ENCODE measurements around the gene TTLL12.
"Not testable (repeated sequence)": the region's sequence is repeated elsewhere in the genome, so short reads cannot be mapped to it uniquely, and the experiment has no call there.

TTLL12 gene

GRCh38 chr22:43154887-43155536 lies 31.9 kb downstream of the TTLL12 start:
- WGBS, 2 experiments, result 89 to 90% methylated on average over 27 of the region's 27 CpGs
- H3K4me3 ChIP-seq (ENCODE audit: insufficient read depth, low read depth, low read length), result no peak overlapping the region

GRCh38 chr22:43153899-43154298 lies 33.0 kb downstream of the TTLL12 start:
- Histone ChIP-seq H3K9me3 (ENCODE audit: control insufficient read depth, low read length) (no peaks in the 10 kb centered on the region), H3K27ac (ENCODE audit: insufficient read depth, low read depth, low read length, poor library complexity, severe bottlenecking) (no peak overlapping the region), H3K27me3 (ENCODE audit: control insufficient read depth, insufficient read depth, low read length, poor library complexity, severe bottlenecking) (peaks cover 24% of the 10 kb centered on the region), H3K4me1 (ENCODE audit: control insufficient read depth, insufficient read depth, low read length) (peaks cover 8% of the 10 kb centered on the region), H3K4me3 (ENCODE audit: insufficient read depth, low read depth, low read length) (no peak overlapping the region), H3K36me3 (ENCODE audit: control insufficient read depth, insufficient read depth, low read length) (no peaks in the 10 kb centered on the region)
- 94% methylated on average over 8 to 9 of the region's 9 CpGs for WGBS, 2 experiments

More at GRCh38 chr22:43154887-43155536, 31.9 kb downstream of the TTLL12 start:
- Histone ChIP-seq H3K4me1 (ENCODE audit: control insufficient read depth, insufficient read depth, low read length) (peaks cover 8% of the 10 kb centered on the region), H3K27me3 (ENCODE audit: control insufficient read depth, insufficient read depth, low read length, poor library complexity, severe bottlenecking) (peaks cover 24% of the 10 kb centered on the region), H3K36me3 (ENCODE audit: control insufficient read depth, insufficient read depth, low read length) (no peaks in the 10 kb centered on the region), H3K9me3 (ENCODE audit: control insufficient read depth, low read length) (no peaks in the 10 kb centered on the region), H3K27ac (ENCODE audit: insufficient read depth, low read depth, low read length, poor library complexity, severe bottlenecking) (no peak overlapping the region)

DNA sequence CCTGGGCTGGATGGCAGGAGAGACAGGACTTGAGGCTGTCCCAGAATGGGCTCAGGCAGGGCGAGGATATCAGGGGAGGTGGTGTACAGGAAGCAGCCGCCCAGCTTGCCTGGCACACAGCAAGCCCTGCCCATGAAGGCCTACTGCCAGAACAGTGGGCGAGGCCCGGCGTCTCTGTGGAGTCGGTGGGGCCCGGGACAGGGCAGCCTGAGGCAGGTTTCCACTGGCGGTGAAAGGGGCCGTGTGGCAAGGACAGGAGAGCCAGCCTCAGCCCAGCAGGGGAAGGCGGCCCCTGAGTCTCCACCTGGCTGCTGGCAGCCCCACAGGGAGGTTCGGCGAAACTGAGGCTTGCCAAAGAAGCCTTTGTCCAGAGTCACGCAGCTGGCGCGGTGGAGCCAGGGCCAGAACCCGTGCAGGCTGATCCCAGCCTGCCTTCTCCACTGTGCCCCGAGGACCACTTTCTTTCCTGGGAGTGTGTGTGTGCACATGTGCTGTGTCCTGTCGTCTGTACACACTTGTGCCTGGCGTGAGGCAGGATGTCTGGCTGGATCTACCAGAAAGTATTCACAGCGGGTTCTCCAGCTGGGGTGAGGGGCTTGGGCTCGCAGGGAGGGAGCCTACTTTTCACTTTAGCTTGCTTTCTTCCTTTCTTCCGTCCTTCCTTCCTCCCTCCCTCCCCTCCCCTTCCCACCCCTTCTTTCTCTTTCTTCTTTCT lies 34.4 kb downstream of the TTLL12 start:
- no peak overlapping the region for H3K4me3 ChIP-seq (ENCODE audit: insufficient read depth, low read depth, low read length)
- H3K36me3 ChIP-seq (ENCODE audit: control insufficient read depth, insufficient read depth, low read length), result no peaks in the 10 kb centered on the region
- H3K4me1 ChIP-seq (ENCODE audit: control insufficient read depth, insufficient read depth, low read length), result peaks cover 8% of the 10 kb centered on the region
- no peak overlapping the region for H3K27ac ChIP-seq (ENCODE audit: insufficient read depth, low read depth, low read length, poor library complexity, severe bottlenecking)
- peaks cover 24% of the 10 kb centered on the region for H3K27me3 ChIP-seq (ENCODE audit: control insufficient read depth, insufficient read depth, low read length, poor library complexity, severe bottlenecking)
- no peaks in the 10 kb centered on the region for H3K9me3 ChIP-seq (ENCODE audit: control insufficient read depth, low read length)
- 74 to 76% methylated on average over 22 of the region's 22 CpGs for WGBS, 2 experiments

DNA sequence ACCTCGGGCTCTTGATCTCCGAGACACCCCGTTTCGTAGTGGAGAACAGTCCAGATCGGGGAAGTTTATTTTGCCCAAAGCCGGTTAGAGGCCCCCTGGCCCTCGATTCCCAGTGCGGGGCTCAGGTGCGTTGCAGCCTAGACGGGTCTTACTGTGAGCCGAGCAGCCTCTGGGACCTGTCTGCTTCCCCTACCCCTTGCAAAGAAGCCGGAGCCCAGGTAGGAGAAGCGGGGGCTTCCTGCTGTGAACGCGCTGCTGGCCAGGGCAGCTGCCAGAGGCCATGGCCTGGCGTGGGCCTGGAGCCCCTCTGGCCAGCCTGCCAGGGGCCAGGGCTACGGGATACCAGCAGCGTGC lies 35.0 kb downstream of the TTLL12 start:
- no peaks in the 10 kb centered on the region for H3K9me3 ChIP-seq (ENCODE audit: control insufficient read depth, low read length)
- H3K36me3 ChIP-seq (ENCODE audit: control insufficient read depth, insufficient read depth, low read length), result no peaks in the 10 kb centered on the region
- H3K27ac ChIP-seq (ENCODE audit: insufficient read depth, low read depth, low read length, poor library complexity, severe bottlenecking), result no peak overlapping the region
- H3K4me1 ChIP-seq (ENCODE audit: control insufficient read depth, insufficient read depth, low read length), result peaks cover 8% of the 10 kb centered on the region
- H3K27me3 ChIP-seq (ENCODE audit: control insufficient read depth, insufficient read depth, low read length, poor library complexity, severe bottlenecking), result peaks cover 24% of the 10 kb centered on the region
- WGBS, 2 experiments, result 82 to 83% methylated on average over 18 of the region's 18 CpGs
- peak overlapping the region; percentile 25 for H3K4me3 ChIP-seq (ENCODE audit: insufficient read depth, low read depth, low read length)

GRCh38 chr22:43151251-43152002 lies 35.5 kb downstream of the TTLL12 start, which contains the start of gene TSPO:
Gene TSPO, plus strand, starts transcription at chr22:43151559. Its CDS starts 7,680 bp downstream, at chr22:43159239.
- H3K36me3 ChIP-seq (ENCODE audit: control insufficient read depth, insufficient read depth, low read length), result no peaks in the 10 kb centered on the region
- H3K4me3 ChIP-seq (ENCODE audit: insufficient read depth, low read depth, low read length), result peak within 1 kb of the TSS; percentile 25
- H3K27ac ChIP-seq (ENCODE audit: insufficient read depth, low read depth, low read length, poor library complexity, severe bottlenecking), result no peak within 1 kb of the TSS
- H3K4me1 ChIP-seq (ENCODE audit: control insufficient read depth, insufficient read depth, low read length), result peaks cover 8% of the 10 kb centered on the region
- H3K9me3 ChIP-seq (ENCODE audit: control insufficient read depth, low read length), result no peaks in the 10 kb centered on the region
- 19 to 22% methylated on average over 75 of the region's 75 CpGs for WGBS, 2 experiments
- peaks cover 24% of the 10 kb centered on the region for H3K27me3 ChIP-seq (ENCODE audit: control insufficient read depth, insufficient read depth, low read length, poor library complexity, severe bottlenecking)

DNA sequence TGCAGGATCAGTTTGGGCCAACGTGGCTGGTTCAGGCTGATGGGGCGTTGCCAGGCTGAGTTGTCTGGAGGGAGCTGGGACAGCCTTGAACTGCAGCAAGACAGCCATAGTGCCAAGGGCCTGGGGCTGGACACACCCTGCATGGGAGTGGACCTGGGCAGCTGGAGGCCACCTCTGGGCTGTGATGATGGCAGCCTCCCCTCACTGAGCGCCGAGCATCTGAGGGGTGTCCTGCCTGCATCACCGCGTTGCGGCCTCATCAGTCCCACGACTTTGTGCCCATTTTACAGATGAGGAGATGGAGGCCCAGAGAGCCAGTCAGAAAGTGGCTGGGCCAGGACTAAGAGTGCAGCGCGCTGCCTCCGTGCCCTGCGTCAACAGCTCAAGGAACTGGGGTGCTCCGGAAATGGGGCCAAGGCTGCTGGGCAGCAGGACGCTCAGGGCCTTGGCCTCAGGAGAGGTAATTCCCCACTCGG lies 36.2 kb downstream of the TTLL12 start:
- Histone ChIP-seq H3K9me3 (ENCODE audit: control insufficient read depth, low read length) (no peaks in the 10 kb centered on the region), H3K36me3 (ENCODE audit: control insufficient read depth, insufficient read depth, low read length) (no peaks in the 10 kb centered on the region), H3K4me3 (ENCODE audit: insufficient read depth, low read depth, low read length) (peak overlapping the region; percentile 25), H3K4me1 (ENCODE audit: control insufficient read depth, insufficient read depth, low read length) (peaks cover 8% of the 10 kb centered on the region), H3K27me3 (ENCODE audit: control insufficient read depth, insufficient read depth, low read length, poor library complexity, severe bottlenecking) (peaks cover 24% of the 10 kb centered on the region), H3K27ac (ENCODE audit: insufficient read depth, low read depth, low read length, poor library complexity, severe bottlenecking) (no peak overlapping the region)
- 90 to 91% methylated on average over 15 of the region's 15 CpGs for WGBS, 2 experiments

DNA sequence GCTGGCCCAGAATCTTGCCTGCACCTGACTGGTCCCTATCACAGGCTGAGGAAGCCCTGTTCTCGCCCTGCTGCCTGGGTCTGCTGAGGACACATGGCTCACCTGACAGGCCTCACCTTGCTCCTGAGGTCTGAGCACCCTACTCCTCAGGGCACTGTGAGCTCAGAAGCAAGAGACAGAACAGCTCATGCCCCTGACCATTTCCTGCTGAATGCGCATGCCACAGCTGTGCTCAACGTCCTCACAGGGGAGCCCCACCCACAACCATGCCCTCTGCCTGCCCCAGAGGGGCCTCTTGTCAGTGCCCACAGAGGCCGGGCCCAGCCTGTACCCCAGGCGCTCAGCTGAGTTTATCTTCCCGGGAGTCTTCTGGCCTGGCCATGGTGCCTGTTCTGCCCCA lies 38.4 kb downstream of the TTLL12 start:
- WGBS, 2 experiments, result 75 to 76% methylated on average over 6 of the region's 6 CpGs

GRCh38 chr22:43147821-43148220 lies 39.1 kb downstream of the TTLL12 start:
- Histone ChIP-seq H3K36me3 (ENCODE audit: control insufficient read depth, insufficient read depth, low read length) (no peaks in the 10 kb centered on the region), H3K27ac (ENCODE audit: insufficient read depth, low read depth, low read length, poor library complexity, severe bottlenecking) (no peak overlapping the region), H3K4me3 (ENCODE audit: insufficient read depth, low read depth, low read length) (no peak overlapping the region), H3K27me3 (ENCODE audit: control insufficient read depth, insufficient read depth, low read length, poor library complexity, severe bottlenecking) (peaks cover 24% of the 10 kb centered on the region), H3K9me3 (ENCODE audit: control insufficient read depth, low read length) (no peaks in the 10 kb centered on the region), H3K4me1 (ENCODE audit: control insufficient read depth, insufficient read depth, low read length) (peaks cover 8% of the 10 kb centered on the region)
- WGBS, 2 experiments, result 89 to 92% methylated on average over 8 of the region's 8 CpGs

More for the DNA sequence above, 38.4 kb downstream of the TTLL12 start:
- Histone ChIP-seq H3K27me3 (ENCODE audit: control insufficient read depth, insufficient read depth, low read length, poor library complexity, severe bottlenecking) (peaks cover 24% of the 10 kb centered on the region), H3K9me3 (ENCODE audit: control insufficient read depth, low read length) (no peaks in the 10 kb centered on the region), H3K27ac (ENCODE audit: insufficient read depth, low read depth, low read length, poor library complexity, severe bottlenecking) (no peak overlapping the region), H3K4me3 (ENCODE audit: insufficient read depth, low read depth, low read length) (no peak overlapping the region), H3K36me3 (ENCODE audit: control insufficient read depth, insufficient read depth, low read length) (no peaks in the 10 kb centered on the region), H3K4me1 (ENCODE audit: control insufficient read depth, insufficient read depth, low read length) (peaks cover 8% of the 10 kb centered on the region)

DNA sequence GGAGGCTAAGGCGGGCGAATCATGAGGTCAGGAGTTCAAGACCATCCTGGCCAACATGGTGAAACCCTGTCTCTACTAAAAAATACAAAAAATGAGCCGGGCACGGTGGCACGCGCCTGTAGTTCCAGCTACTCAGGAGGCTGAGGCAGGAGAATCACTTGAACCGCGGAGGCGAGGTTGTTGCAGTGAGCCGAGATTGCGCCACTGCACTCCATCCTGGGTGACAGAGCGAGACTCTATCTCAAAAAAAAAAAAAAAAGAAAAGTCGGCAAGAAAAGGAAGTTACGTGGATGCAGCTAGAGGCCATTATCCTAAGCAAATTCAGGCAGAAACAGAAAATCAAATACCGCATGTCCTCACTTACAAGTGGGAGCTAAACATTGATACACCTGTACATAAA lies 40.6 kb downstream of the TTLL12 start:
- H3K4me1 ChIP-seq (ENCODE audit: control insufficient read depth, insufficient read depth, low read length); H3K36me3 ChIP-seq (ENCODE audit: control insufficient read depth, insufficient read depth, low read length); H3K4me3 ChIP-seq (ENCODE audit: insufficient read depth, low read depth, low read length); H3K9me3 ChIP-seq (ENCODE audit: control insufficient read depth, low read length); H3K27me3 ChIP-seq (ENCODE audit: control insufficient read depth, insufficient read depth, low read length, poor library complexity, severe bottlenecking); H3K27ac ChIP-seq (ENCODE audit: insufficient read depth, low read depth, low read length, poor library complexity, severe bottlenecking): not testable (repeated sequence)
- WGBS, 2 experiments, result 92 to 95% methylated on average over 14 to 15 of the region's 15 CpGs

- H3K27ac ChIP-seq (ENCODE audit: insufficient read depth, low read depth, low read length, poor library complexity, severe bottlenecking); H3K36me3 ChIP-seq (ENCODE audit: control insufficient read depth, insufficient read depth, low read length); H3K4me3 ChIP-seq (ENCODE audit: insufficient read depth, low read depth, low read length); H3K27me3 ChIP-seq (ENCODE audit: control insufficient read depth, insufficient read depth, low read length, poor library complexity, severe bottlenecking); H3K9me3 ChIP-seq (ENCODE audit: control insufficient read depth, low read length); H3K4me1 ChIP-seq (ENCODE audit: control insufficient read depth, insufficient read depth, low read length): not testable (repeated sequence)
- WGBS, 2 experiments, result 89 to 94% methylated on average over 8 of the region's 8 CpGs
Measured at GRCh38 chr22:43145371-43145770, 41.6 kb downstream of the TTLL12 start.

Measured in ectodermal cell (in vitro differentiated cells).